Prostate gland (tissue), 2 donors: Measurements from ENCODE around the gene PFN3.

Experiments used
- CTCF ChIP-seq, 4 experiments: fragments of 200-600 bp in 2 of 4; fragments of 450-650 bp in 2 of 4; sonication (generic) in 2 of 4; IDR thresholded peaks; 1 replicate in 3 of 4; 2 replicates in 1 of 4; pipeline ENCODE4 v1.5.1; 2016 to 2019; ENCODE audit warnings: antibody characterized with exemption in 4 of 4, mild to moderate bottlenecking in 2 of 4, moderate library complexity in 2 of 4
- POLR2A ChIP-seq: fragments of 450-650 bp; IDR thresholded peaks from one replicate; pipeline ENCODE4 v1.6.1; 2016; ENCODE audit warnings: antibody characterized with exemption, mild to moderate bottlenecking

GRCh38 chr5:177427919-177428573, 27.6 kb upstream of the PFN3 start:
- TF ChIP-seq CTCF (IDR thresholded peaks at IDR 0.05) = no peak
- TF ChIP-seq POLR2A = no peak
